ENCODE results near the gene LRIG2. TPM values are rescaled to one million over a fixed set of nuclear protein-coding genes. Genes with fewer than 3 reads are reported as not detected.

Gene LRIG2
- total RNA-seq, 1 experiment from 2014 or later = 10.7 TPM

- no peaks in the 10 kb centered on the region for H3K4me1 ChIP-seq
- no peaks in the 10 kb centered on the region for H3K36me3 ChIP-seq (ENCODE audit: control insufficient read depth, insufficient read depth, low read length)
- Mint-ChIP-seq H3K27ac (ENCODE audit: unreplicated experiment) (no peak overlapping the region), H3K27me3 (ENCODE audit: insufficient read depth, unreplicated experiment) (no peaks in the 10 kb centered on the region), H3K4me3 (ENCODE audit: unreplicated experiment) (no peak overlapping the region), H3K9me3 (ENCODE audit: unreplicated experiment) (no peaks in the 10 kb centered on the region), H3K4me1 (ENCODE audit: low read depth, unreplicated experiment) (no peaks in the 10 kb centered on the region), H3K36me3 (ENCODE audit: insufficient read depth, unreplicated experiment) (no peaks in the 10 kb centered on the region)
- POLR2A ChIA-PET = no interaction called here
- CTCF ChIA-PET = no interaction called here
- DNase-seq = no peak
- no peaks in the 10 kb centered on the region for H3K27me3 ChIP-seq (replicated peaks; ENCODE audit: control insufficient read depth, insufficient read depth, low read length)
- H3K4me3 ChIP-seq (ENCODE audit: low read depth, low read length) = no peak overlapping the region
- no TSS peak for BruUV-seq (replicated peaks)
- intact Hi-C loops (cut with micrococcal nuclease; ENCODE audit: unreplicated experiment) = no loop called here
- no peaks in the 10 kb centered on the region for H3K9me3 ChIP-seq
- TF ChIP-seq CTCF (IDR thresholded peaks at IDR 0.05; ENCODE audit: insufficient read depth in 1 of 2, low read depth in 1 of 2, low read length in 1 of 2, severe bottlenecking in 1 of 2, unreplicated experiment in 1 of 2) = no peak
Measured at GRCh38 chr1:113166473-113166872, 93.5 kb downstream of the LRIG2 start.

- Histone ChIP-seq H3K36me3 (ENCODE audit: control insufficient read depth, insufficient read depth, low read length) (no peaks in the 10 kb centered on the region), H3K4me3 (ENCODE audit: low read depth, low read length) (no peak overlapping the region), H3K4me1 (no peaks in the 10 kb centered on the region), H3K27me3 (replicated peaks; ENCODE audit: control insufficient read depth, insufficient read depth, low read length) (no peaks in the 10 kb centered on the region), H3K9me3 (no peaks in the 10 kb centered on the region)
- ChIA-PET POLR2A (no interaction called here), CTCF (interaction anchor here (0.6 kb wide), 1 partner anchor 1213 kb away, joined by 4 read pairs; no protein-coding TSS in a partner anchor)
- Mint-ChIP-seq H3K9me3 (ENCODE audit: unreplicated experiment) (peaks cover 15% of the 10 kb centered on the region), H3K27ac (ENCODE audit: unreplicated experiment) (no peak overlapping the region), H3K36me3 (ENCODE audit: insufficient read depth, unreplicated experiment) (no peaks in the 10 kb centered on the region), H3K4me3 (ENCODE audit: unreplicated experiment) (no peak overlapping the region), H3K27me3 (ENCODE audit: insufficient read depth, unreplicated experiment) (no peaks in the 10 kb centered on the region), H3K4me1 (ENCODE audit: low read depth, unreplicated experiment) (no peaks in the 10 kb centered on the region)
- no TSS peak for BruUV-seq (replicated peaks)
- no peak for DNase-seq
- intact Hi-C loops (cut with micrococcal nuclease; ENCODE audit: unreplicated experiment) = no loop called here
- no peak for TF ChIP-seq CTCF (IDR thresholded peaks at IDR 0.05; ENCODE audit: insufficient read depth in 1 of 2, low read depth in 1 of 2, low read length in 1 of 2, severe bottlenecking in 1 of 2, unreplicated experiment in 1 of 2)
Measured at GRCh38 chr1:113168946-113169345, 95.9 kb downstream of the LRIG2 start.

- Mint-ChIP-seq H3K36me3 (ENCODE audit: insufficient read depth, unreplicated experiment) (no peaks in the 10 kb centered on the region), H3K4me3 (ENCODE audit: unreplicated experiment) (no peak overlapping the region), H3K27me3 (ENCODE audit: insufficient read depth, unreplicated experiment) (no peaks in the 10 kb centered on the region), H3K4me1 (ENCODE audit: low read depth, unreplicated experiment) (no peaks in the 10 kb centered on the region), H3K9me3 (ENCODE audit: unreplicated experiment) (peaks cover 17% of the 10 kb centered on the region), H3K27ac (ENCODE audit: unreplicated experiment) (no peak overlapping the region)
- Histone ChIP-seq H3K4me3 (ENCODE audit: low read depth, low read length) (no peak overlapping the region), H3K36me3 (ENCODE audit: control insufficient read depth, insufficient read depth, low read length) (no peaks in the 10 kb centered on the region), H3K9me3 (no peaks in the 10 kb centered on the region), H3K27me3 (replicated peaks; ENCODE audit: control insufficient read depth, insufficient read depth, low read length) (no peaks in the 10 kb centered on the region), H3K4me1 (no peaks in the 10 kb centered on the region)
- no peak for TF ChIP-seq CTCF (IDR thresholded peaks at IDR 0.05; ENCODE audit: insufficient read depth in 1 of 2, low read depth in 1 of 2, low read length in 1 of 2, severe bottlenecking in 1 of 2, unreplicated experiment in 1 of 2)
- DNase-seq = no peak
- no TSS peak for BruUV-seq (replicated peaks)
- POLR2A ChIA-PET = no interaction called here
- intact Hi-C loops (cut with micrococcal nuclease; ENCODE audit: unreplicated experiment) = no loop called here
- CTCF ChIA-PET = interaction anchor here (0.6 kb wide), 1 partner anchor 1213 kb away, joined by 4 read pairs; no protein-coding TSS in a partner anchor
Measured at GRCh38 chr1:113169591-113169990, 96.6 kb downstream of the LRIG2 start.
